CD14-positive monocyte (primary cell): ENCODE results near the gene FRY. TPM values are rescaled to one million over a fixed set of nuclear protein-coding genes. Genes with fewer than 3 reads are reported as not detected.
A peak's percentile ranks its signal among the peaks of the same experiment; 100 is the strongest.

Source experiments
- DNase-seq, 3 donors: peaks; one replicate each; pipeline ENCODE4 v3.0.0-alpha.2; 2011 to 2022
- H2AFZ ChIP-seq: 2 replicates; pipeline ENCODE4 v1.6.0; 2012; ENCODE audit warnings: mild to moderate bottlenecking, low read depth, low read length, inconsistent platforms; ENCODE audit not compliant: insufficient read depth, poor library complexity, severe bottlenecking
- H3K27ac ChIP-seq, 2 donors: 1 replicate in 1 of 2; 2 replicates in 1 of 2; pipeline ENCODE4 v1.5.1; 2012 to 2013; ENCODE audit warnings: low read length in 2 of 2, control low read depth in 1 of 2, inconsistent platforms in 1 of 2, low read depth in 1 of 2, mild to moderate bottlenecking in 1 of 2
- H3K27me3 ChIP-seq, 2 donors: one replicate each; pipeline versions ENCODE4 v1.6.0 to v1.6.1; 2011 to 2013; ENCODE audit warnings: low read length in 2 of 2; ENCODE audit not compliant: control insufficient read depth in 2 of 2, insufficient read depth in 2 of 2
- H3K36me3 ChIP-seq, 2 donors: replicated peaks in 1 of 2; 1 replicate in 1 of 2; 2 replicates in 1 of 2; pipeline versions ENCODE4 v1.5.1 to v1.6.1; 2012 to 2013; ENCODE audit warnings: low read length in 2 of 2, control low read depth in 1 of 2, inconsistent platforms in 1 of 2, mild to moderate bottlenecking in 1 of 2; ENCODE audit not compliant: insufficient read depth in 2 of 2, control insufficient read depth in 1 of 2
- H3K4me1 ChIP-seq, 2 donors: 1 replicate in 1 of 2; 2 replicates in 1 of 2; pipeline versions ENCODE4 v1.5.1 to v1.6.1; 2012 to 2013; ENCODE audit warnings: low read length in 2 of 2, control low read depth in 1 of 2, inconsistent platforms in 1 of 2, mild to moderate bottlenecking in 1 of 2, moderate library complexity in 1 of 2; ENCODE audit not compliant: insufficient read depth in 2 of 2, control insufficient read depth in 1 of 2
- H3K4me2 ChIP-seq: replicated peaks from 2 replicates; pipeline ENCODE3; 2012; ENCODE audit warnings: low read length, moderate library complexity, mild to moderate bottlenecking; ENCODE audit not compliant: poor library complexity, severe bottlenecking; ENCODE audit errors: extremely low read depth
- H3K4me3 ChIP-seq, 3 experiments: fragments of 200-600 bp in 1 of 3; sonication (generic) in 1 of 3; replicated peaks in 1 of 3; 1 replicate in 2 of 3; 2 replicates in 1 of 3; pipeline ENCODE4 v1.5.1; 2011 to 2013; ENCODE audit warnings: low read length in 3 of 3, mild to moderate bottlenecking in 3 of 3, control low read depth in 2 of 3, low read depth in 2 of 3, inconsistent platforms in 1 of 3, moderate library complexity in 1 of 3
- H3K79me2 ChIP-seq: 2 replicates; pipeline ENCODE4 v1.6.0; 2012; ENCODE audit warnings: mild to moderate bottlenecking, control low read depth, inconsistent platforms, low read length, moderate library complexity; ENCODE audit not compliant: insufficient read depth
- H3K9ac ChIP-seq: 2 replicates; pipeline ENCODE4 v1.6.0; 2017; ENCODE audit warnings: low read length, mild to moderate bottlenecking; ENCODE audit not compliant: insufficient read depth, poor library complexity, severe bottlenecking
- H3K9me3 ChIP-seq, 2 donors: replicated peaks in 1 of 2; 1 replicate in 1 of 2; 2 replicates in 1 of 2; pipeline versions ENCODE4 v1.5.1 to v1.6.1; 2012 to 2013; ENCODE audit warnings: low read length in 2 of 2, control low read depth in 1 of 2; ENCODE audit not compliant: control insufficient read depth in 1 of 2, insufficient read depth in 1 of 2
- H4K20me1 ChIP-seq: 2 replicates; pipeline ENCODE4 v1.6.0; 2012; ENCODE audit warnings: mild to moderate bottlenecking, low read length, control low read depth, moderate library complexity; ENCODE audit not compliant: insufficient read depth
- H3K27ac Mint-ChIP-seq, 7 donors: one replicate each; pipeline ENCODE4 v1.8.0; 2020; ENCODE audit warnings: mild to moderate bottlenecking in 7 of 7, mixed read lengths in 7 of 7, moderate library complexity in 6 of 7, inconsistent platforms in 2 of 7
- H3K27me3 Mint-ChIP-seq, 3 donors: one replicate each; pipeline ENCODE4 v1.8.0; 2021 to 2022; ENCODE audit warnings: low read depth in 3 of 3, mild to moderate bottlenecking in 3 of 3, mixed read lengths in 3 of 3, moderate library complexity in 3 of 3, inconsistent platforms in 1 of 3
- H3K36me3 Mint-ChIP-seq, 2 donors: one replicate each; pipeline ENCODE4 v1.8.0; 2020; ENCODE audit warnings: mixed read lengths in 2 of 2, inconsistent platforms in 1 of 2, mild to moderate bottlenecking in 1 of 2
- H3K4me1 Mint-ChIP-seq: one replicate; pipeline ENCODE4 v1.8.0; 2020; ENCODE audit warnings: mild to moderate bottlenecking, mixed read lengths
- H3K4me3 Mint-ChIP-seq, 2 donors: one replicate each; pipeline ENCODE4 v1.8.0; 2020; ENCODE audit warnings: mild to moderate bottlenecking in 2 of 2, mixed read lengths in 2 of 2, moderate library complexity in 1 of 2
- H3K9me3 Mint-ChIP-seq, 7 donors: one replicate each; pipeline ENCODE4 v1.8.0; 2020 to 2022; ENCODE audit warnings: mixed read lengths in 7 of 7, mild to moderate bottlenecking in 6 of 7, moderate library complexity in 6 of 7, inconsistent platforms in 2 of 7
- CTCF ChIP-seq: fragments of 200-600 bp; IDR thresholded peaks from one replicate; pipeline ENCODE4 v1.8.0; 2022; ENCODE audit warnings: antibody characterized with exemption, mild to moderate bottlenecking
- WGBS: methylation state at CpG from one replicate; pipeline ENCODE4 v1.1.5; 2013; ENCODE audit warnings: missing lambda C conversion rate; ENCODE audit not compliant: insufficient coverage; 5-methylcytosine and 5-hydroxymethylcytosine counted together
- intact Hi-C, 2 donors: fragments of 100-400 bp; cut with micrococcal nuclease; formaldehyde crosslinking; loops; one replicate each; pipeline versions ENCODE4 v1.15.0 to v1.15.1; 2023
- polyA plus RNA-seq, 3 donors: library from polyadenylated mRNA; depleted of rRNA in 1 of 3; unstranded in 2 of 3; stranded (reverse) in 1 of 3; fragments of 300-500 nt in 2 of 3; fragments of >200 nt in 1 of 3; fragmentation: Illumina TruSeq in 2 of 3; gene quantifications; 1 replicate in 2 of 3; 2 replicates in 1 of 3; pipeline ENCODE4 v1.2.3, GENCODE V29; 2012 to 2021

Gene FRY
- polyA plus RNA-seq, 3 donors = 3.9 to 31.8 (median 5.0) TPM

- Histone ChIP-seq H3K79me2 (peaks cover 22% of the 10 kb centered on the region), H3K9me3 (no peaks in the 10 kb centered on the region), H3K36me3 (peaks cover 0 to 17% of the 10 kb centered on the region in 2 donors), H3K27me3 (no peaks in the 10 kb centered on the region), H3K4me1 (peaks cover 7 to 11% of the 10 kb centered on the region in 2 donors), H2AFZ (no peak overlapping the region), H3K4me3 (no peak overlapping the region), H3K27ac (no peak overlapping the region), H3K4me2 (no peak overlapping the region), H3K9ac (no peak overlapping the region), H4K20me1 (no peaks in the 10 kb centered on the region)
- 67% methylated on average over 1 of the region's 4 CpGs for WGBS
- no peak overlapping the region for H3K4me3 Mint-ChIP-seq
- H3K36me3 Mint-ChIP-seq = peaks cover 4 to 30% of the 10 kb centered on the region in 2 donors
- peak overlapping the region in 3 of 7 donors; percentile 24 to 51 (median 49) for H3K27ac Mint-ChIP-seq
- TF ChIP-seq CTCF = no peak
- DNase-seq = no peak
- H3K4me1 Mint-ChIP-seq = peaks cover 16% of the 10 kb centered on the region
- intact Hi-C loops = no loop called here
- no peaks in the 10 kb centered on the region for H3K9me3 Mint-ChIP-seq
- H3K27me3 Mint-ChIP-seq = no peaks in the 10 kb centered on the region
Observed at GRCh38 chr13:32022311-32022710, 9.3 kb upstream of the FRY start.

GRCh38 chr13:32023096-32023495, 8.5 kb upstream of the FRY start:
- Mint-ChIP-seq H3K9me3 (no peaks in the 10 kb centered on the region), H3K36me3 (peaks cover 4 to 31% of the 10 kb centered on the region in 2 donors), H3K4me3 (no peak overlapping the region), H3K27ac (no peak overlapping the region), H3K27me3 (no peaks in the 10 kb centered on the region), H3K4me1 (peaks cover 17% of the 10 kb centered on the region)
- H3K4me3 ChIP-seq = no peak overlapping the region
- H3K27me3 ChIP-seq = no peaks in the 10 kb centered on the region
- H2AFZ ChIP-seq = no peak overlapping the region
- intact Hi-C loops = no loop called here
- no peak overlapping the region for H3K9ac ChIP-seq
- peaks cover 26% of the 10 kb centered on the region for H3K79me2 ChIP-seq
- H3K4me1 ChIP-seq = peaks cover 0 to 3% of the 10 kb centered on the region in 2 donors
- no peaks in the 10 kb centered on the region for H4K20me1 ChIP-seq
- no peaks in the 10 kb centered on the region for H3K9me3 ChIP-seq
- no peak overlapping the region for H3K27ac ChIP-seq
- DNase-seq = no peak
- TF ChIP-seq CTCF = no peak
- no CpG with 5 or more reads among the region's 3 CpGs for WGBS
- H3K4me2 ChIP-seq = no peak overlapping the region
- peaks cover 0 to 17% of the 10 kb centered on the region in 2 donors for H3K36me3 ChIP-seq
